Loucy (cell line): Measurements from ENCODE around the gene COL9A1.

ENCODE experiments used
- H2AFZ ChIP-seq: fragments of 200-600 bp; sonication (generic); 2 replicates; pipeline ENCODE4 v1.6.0; 2016; ENCODE audit warnings: antibody characterized with exemption, mild to moderate bottlenecking, low read length, moderate library complexity
- H3F3A ChIP-seq: fragments of 200-600 bp; 2 replicates; pipeline ENCODE4 v1.6.0; 2016; ENCODE audit warnings: antibody characterized with exemption, low read depth, mild to moderate bottlenecking
- H3K27me3 ChIP-seq: fragments of 200-600 bp; sonication (generic); 2 replicates; pipeline ENCODE4 v1.6.1; 2014; ENCODE audit warnings: low read length, mild to moderate bottlenecking; ENCODE audit not compliant: insufficient read depth, poor library complexity, severe bottlenecking
- H3K36me3 ChIP-seq: fragments of 200-600 bp; sonication (generic); 2 replicates; pipeline ENCODE4 v1.6.1; 2016; ENCODE audit warnings: low read length; ENCODE audit not compliant: insufficient read depth
- H3K4me1 ChIP-seq: fragments of 200-600 bp; sonication (generic); 2 replicates; pipeline ENCODE4 v1.5.1; 2014; ENCODE audit warnings: low read length, mild to moderate bottlenecking; ENCODE audit not compliant: insufficient read depth, poor library complexity, severe bottlenecking
- H3K4me2 ChIP-seq: fragments of 200-600 bp; sonication (generic); 2 replicates; pipeline ENCODE4 v1.6.0; 2014; ENCODE audit warnings: antibody characterized with exemption, low read length, low read depth, mild to moderate bottlenecking; ENCODE audit not compliant: poor library complexity, severe bottlenecking
- H3K4me3 ChIP-seq: fragments of 200-600 bp; sonication (generic); 2 replicates; pipeline ENCODE4 v1.5.1; 2014; ENCODE audit warnings: low read length, mild to moderate bottlenecking, mixed read lengths; ENCODE audit not compliant: poor library complexity, severe bottlenecking
- H3K79me2 ChIP-seq: fragments of 200-600 bp; sonication (generic); 2 replicates; pipeline ENCODE4 v1.6.1; 2014; ENCODE audit warnings: low read length; ENCODE audit not compliant: insufficient read depth
- H3K9ac ChIP-seq: fragments of 200-600 bp; sonication (generic); 2 replicates; pipeline ENCODE4 v1.6.0; 2014; ENCODE audit warnings: mild to moderate bottlenecking, low read depth, low read length, moderate library complexity; ENCODE audit not compliant: poor library complexity, severe bottlenecking
- H3K9me2 ChIP-seq: fragments of 200-600 bp; sonication (generic); replicated peaks from 2 replicates; pipeline ENCODE4 v1.6.1; 2016; ENCODE audit warnings: low read depth, low read length, mixed read lengths
- H3K9me3 ChIP-seq: fragments of 200-600 bp; sonication (generic); 2 replicates; pipeline ENCODE4 v1.6.1; 2014; ENCODE audit warnings: mild to moderate bottlenecking, antibody characterized with exemption, low read length, low read depth; ENCODE audit not compliant: insufficient read depth
- H4K20me1 ChIP-seq: fragments of 200-600 bp; sonication (generic); 2 replicates; pipeline ENCODE4 v1.6.0; 2014; ENCODE audit warnings: antibody characterized with exemption, low read length, mild to moderate bottlenecking; ENCODE audit not compliant: insufficient read depth, poor library complexity, severe bottlenecking
- CTCF ChIP-seq: fragments of 200-600 bp; sonication (generic); conservative IDR thresholded peaks from 2 replicates; pipeline ENCODE4 v1.5.1; 2014; ENCODE audit warnings: mild to moderate bottlenecking, antibody characterized with exemption, low read length
- EZH2phosphoT487 ChIP-seq: fragments of 200-600 bp; IDR thresholded peaks from 2 replicates; pipeline ENCODE4 v1.6.1; 2018; ENCODE audit warnings: antibody characterized with exemption, mild to moderate bottlenecking, moderate library complexity, borderline replicate concordance

The COL9A1 gene

GRCh38 chr6:70281923-70282311 is 21.0 kb downstream of the COL9A1 start:
- H3K4me1 ChIP-seq = no peaks in the 10 kb centered on the region
- no peaks in the 10 kb centered on the region for H3K79me2 ChIP-seq
- no peak overlapping the region for H3K4me2 ChIP-seq
- no peaks in the 10 kb centered on the region for H3K36me3 ChIP-seq
- H3K9me2 ChIP-seq = no peaks in the 10 kb centered on the region
- TF ChIP-seq CTCF (no peak), EZH2phosphoT487 (no peak)
- no peaks in the 10 kb centered on the region for H4K20me1 ChIP-seq
- H3F3A ChIP-seq = no peaks in the 10 kb centered on the region
- no peak overlapping the region for H3K4me3 ChIP-seq
- no peak overlapping the region for H3K9ac ChIP-seq
- no peaks in the 10 kb centered on the region for H3K27me3 ChIP-seq
- no peak overlapping the region for H2AFZ ChIP-seq
- no peaks in the 10 kb centered on the region for H3K9me3 ChIP-seq

DNA sequence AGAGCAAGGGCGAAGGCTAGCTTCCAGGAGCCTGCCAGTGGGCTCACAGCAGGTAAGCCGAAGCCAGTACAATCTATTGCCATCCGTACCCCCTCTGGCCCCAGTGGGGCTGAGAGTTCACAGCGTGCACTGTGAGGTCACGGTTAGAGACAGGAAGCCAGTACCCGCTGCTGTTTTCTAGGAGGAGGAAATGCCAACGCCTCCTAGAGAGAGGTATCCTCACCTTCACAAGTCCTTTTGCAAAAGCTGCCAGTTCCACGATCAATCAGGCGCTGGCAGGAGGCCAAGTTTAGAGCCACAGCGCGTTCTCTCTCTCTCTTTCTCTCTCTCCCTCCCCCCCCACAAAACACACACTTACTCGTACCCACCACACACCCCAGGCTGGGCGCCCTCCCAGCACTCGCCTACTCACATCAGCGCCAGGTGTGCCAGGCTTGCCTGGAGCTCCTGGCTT is 22.5 kb downstream of the COL9A1 start:
- no peaks in the 10 kb centered on the region for H3K79me2 ChIP-seq
- no peaks in the 10 kb centered on the region for H3K9me2 ChIP-seq
- no peaks in the 10 kb centered on the region for H3F3A ChIP-seq
- H3K4me2 ChIP-seq = no peak overlapping the region
- H3K4me3 ChIP-seq = no peak overlapping the region
- no peaks in the 10 kb centered on the region for H3K36me3 ChIP-seq
- TF ChIP-seq EZH2phosphoT487 (no peak), CTCF (no peak)
- H3K4me1 ChIP-seq = no peaks in the 10 kb centered on the region
- H3K9me3 ChIP-seq = no peaks in the 10 kb centered on the region
- no peaks in the 10 kb centered on the region for H4K20me1 ChIP-seq
- H3K9ac ChIP-seq = no peak overlapping the region
- no peaks in the 10 kb centered on the region for H3K27me3 ChIP-seq
- no peak overlapping the region for H2AFZ ChIP-seq

DNA sequence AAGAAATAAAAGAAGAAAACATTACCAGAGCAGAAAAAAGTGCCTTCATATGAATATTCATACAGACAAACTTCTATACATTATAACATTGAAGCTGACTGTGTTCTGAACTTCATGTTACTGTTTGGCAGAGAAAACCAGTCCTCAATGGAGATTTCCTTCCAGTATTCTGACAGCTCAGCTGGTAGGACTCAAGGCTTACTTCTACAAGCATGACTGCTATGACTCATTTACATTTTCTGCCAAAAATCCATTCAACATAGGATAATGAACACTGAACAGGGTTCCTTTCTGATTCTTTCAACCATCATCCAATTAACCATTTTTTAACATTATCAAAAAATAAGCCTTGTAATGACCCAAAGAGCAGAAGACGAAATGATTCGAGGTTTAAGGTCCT is 25.4 kb downstream of the COL9A1 start:
- no peaks in the 10 kb centered on the region for H3K4me1 ChIP-seq
- H3K4me2 ChIP-seq = no peak overlapping the region
- H3K9me2 ChIP-seq = no peaks in the 10 kb centered on the region
- TF ChIP-seq CTCF (no peak), EZH2phosphoT487 (no peak)
- H3F3A ChIP-seq = no peaks in the 10 kb centered on the region
- H4K20me1 ChIP-seq = no peaks in the 10 kb centered on the region
- H3K9me3 ChIP-seq = no peaks in the 10 kb centered on the region
- H3K27me3 ChIP-seq = no peaks in the 10 kb centered on the region
- no peaks in the 10 kb centered on the region for H3K79me2 ChIP-seq
- H3K36me3 ChIP-seq = no peaks in the 10 kb centered on the region
- no peak overlapping the region for H3K9ac ChIP-seq
- no peak overlapping the region for H2AFZ ChIP-seq
- H3K4me3 ChIP-seq = no peak overlapping the region
